ENCODE measurements around the gene HOXB3.

HOXB3 gene

DNA sequence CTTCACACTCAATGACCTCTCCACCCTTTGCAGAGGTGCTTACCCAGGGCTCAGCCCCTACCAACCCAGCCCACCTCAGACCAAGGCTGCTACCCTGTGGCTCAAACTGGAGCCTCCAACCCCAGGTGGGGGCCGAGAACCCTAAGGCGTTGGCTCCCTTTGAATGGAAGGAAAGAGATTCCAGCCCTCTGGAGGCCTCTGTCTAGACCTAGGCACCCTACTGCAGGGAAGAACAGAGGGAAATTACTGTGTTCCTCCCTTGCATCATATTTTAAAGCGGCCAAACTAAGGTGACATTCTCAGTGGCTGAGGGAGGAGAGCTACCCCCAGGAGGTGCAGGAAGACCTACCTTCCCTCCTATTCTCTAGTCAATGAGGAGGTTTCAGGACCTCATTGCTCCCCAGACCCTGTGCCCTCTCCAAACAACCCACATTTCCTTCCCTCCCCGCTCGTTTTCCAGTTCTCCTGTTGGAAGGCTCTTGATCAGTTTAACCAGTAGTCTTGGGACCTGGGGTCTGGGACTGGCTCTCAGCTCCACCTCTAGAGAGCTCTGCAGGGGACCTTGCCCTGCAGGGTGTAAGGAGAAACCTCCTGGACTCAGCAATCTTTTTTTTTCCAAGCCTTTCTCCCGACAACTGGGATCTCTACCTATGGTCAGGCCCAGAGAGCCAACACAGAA is 30.6 kb upstream of the HOXB3 start:
- no peak for DNase-seq
- Mint-ChIP-seq H3K4me3 (no peak overlapping the region), H3K36me3 (peaks cover 4% of the 10 kb centered on the region), H3K27me3 (peaks cover 100% of the 10 kb centered on the region), H3K27ac (no peak overlapping the region), H3K9me3 (no peaks in the 10 kb centered on the region), H3K4me1 (peaks cover 35% of the 10 kb centered on the region)
- CTCF ChIA-PET, result interaction anchor here (1.3 kb wide), 1 partner anchor 12 kb away, joined by 5 read pairs; no protein-coding TSS in a partner anchor

GRCh38 chr17:48619826-48620449 is 29.9 kb upstream of the HOXB3 start:
- peaks cover 100% of the 10 kb centered on the region for H3K27me3 Mint-ChIP-seq
- CTCF ChIA-PET, result interaction anchor here (2.4 kb wide), 1 partner anchor 485 kb away, joined by 8 read pairs; no protein-coding TSS in a partner anchor
- peaks cover 4% of the 10 kb centered on the region for H3K36me3 Mint-ChIP-seq
- no peaks in the 10 kb centered on the region for H3K9me3 Mint-ChIP-seq
- no peak for DNase-seq
- peaks cover 30% of the 10 kb centered on the region for H3K4me1 Mint-ChIP-seq
- H3K4me3 Mint-ChIP-seq, result no peak overlapping the region
- H3K27ac Mint-ChIP-seq, result peak overlapping the region; percentile 62

- Mint-ChIP-seq H3K4me3 (peak overlapping the region; percentile 41), H3K9me3 (no peaks in the 10 kb centered on the region), H3K36me3 (peaks cover 4% of the 10 kb centered on the region), H3K4me1 (peaks cover 35% of the 10 kb centered on the region), H3K27me3 (peaks cover 100% of the 10 kb centered on the region), H3K27ac (peak overlapping the region; percentile 80)
- CTCF ChIA-PET, result interaction anchor here (0.6 to 2.4 kb wide), 23 partner anchors 8 to 593 kb away, joined by 3 to 21 read pairs (median 4); partner anchors contain the start of gene HOXB5
- peak; percentile 87 for DNase-seq
These were observed 28.3 kb upstream of the HOXB3 start for GRCh38 chr17:48618256-48618896.

DNA sequence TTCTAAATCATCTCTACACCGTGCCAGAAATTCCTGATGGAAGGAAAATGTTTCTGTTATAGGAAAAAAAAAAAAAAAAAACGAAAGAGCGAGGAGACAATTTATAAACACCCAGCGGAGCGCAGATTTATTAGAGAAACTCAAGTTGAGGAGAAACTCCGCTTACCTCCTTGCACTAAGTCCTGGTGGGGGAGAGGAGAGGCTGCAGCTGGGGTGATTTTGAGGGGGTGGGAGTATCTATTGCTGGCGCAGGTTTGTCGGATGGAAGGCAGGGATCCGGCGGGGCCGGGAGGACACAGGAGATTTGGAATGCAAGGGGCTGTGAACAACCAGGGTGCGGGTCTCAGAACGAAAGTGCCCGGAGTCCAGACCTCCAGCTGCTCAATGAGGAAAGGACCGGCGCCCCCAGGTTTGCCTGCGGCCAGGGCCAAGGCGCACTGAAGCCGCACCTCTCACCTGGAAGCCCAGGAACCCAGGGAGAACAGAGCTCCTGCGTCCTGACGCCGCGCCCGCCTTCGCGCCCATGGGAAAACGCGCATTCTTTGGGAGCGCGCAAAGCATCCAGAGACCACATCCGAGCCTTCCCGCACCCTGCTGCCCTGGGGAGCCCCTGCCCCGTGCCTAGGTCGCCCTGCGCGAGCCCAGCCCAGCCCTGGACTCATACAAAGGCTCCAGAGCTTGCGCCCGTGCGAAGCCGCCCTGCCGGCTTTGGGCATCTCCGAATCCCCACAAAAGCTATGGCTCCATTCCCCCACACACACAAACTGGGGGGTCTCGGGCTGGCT is 27.6 kb upstream of the HOXB3 start:
- no peak for DNase-seq
- H3K4me3 Mint-ChIP-seq, result no peak overlapping the region
- CTCF ChIA-PET, result interaction anchor here (0.9 to 2.4 kb wide), 18 partner anchors 9 to 592 kb away, joined by 3 to 21 read pairs (median 5); partner anchors contain the start of gene HOXB5
- H3K27me3 Mint-ChIP-seq, result peaks cover 100% of the 10 kb centered on the region
- no peaks in the 10 kb centered on the region for H3K9me3 Mint-ChIP-seq
- peaks cover 40% of the 10 kb centered on the region for H3K4me1 Mint-ChIP-seq
- H3K36me3 Mint-ChIP-seq, result peaks cover 4% of the 10 kb centered on the region
- H3K27ac Mint-ChIP-seq, result peak overlapping the region; percentile 70

- CTCF ChIA-PET, result interaction anchor here (0.9 to 2.3 kb wide), 5 partner anchors 24 to 536 kb away, joined by 4 to 21 read pairs (median 6); partner anchors contain the start of gene HOXB5
- peak overlapping the region; percentile 42 for H3K27ac Mint-ChIP-seq
- no peak overlapping the region for H3K4me3 Mint-ChIP-seq
- peaks cover 4% of the 10 kb centered on the region for H3K36me3 Mint-ChIP-seq
- H3K9me3 Mint-ChIP-seq, result no peaks in the 10 kb centered on the region
- H3K27me3 Mint-ChIP-seq, result peaks cover 100% of the 10 kb centered on the region
- no peak for DNase-seq
- H3K4me1 Mint-ChIP-seq, result peaks cover 46% of the 10 kb centered on the region
These were observed 26.9 kb upstream of the HOXB3 start for GRCh38 chr17:48616717-48617470.

DNA sequence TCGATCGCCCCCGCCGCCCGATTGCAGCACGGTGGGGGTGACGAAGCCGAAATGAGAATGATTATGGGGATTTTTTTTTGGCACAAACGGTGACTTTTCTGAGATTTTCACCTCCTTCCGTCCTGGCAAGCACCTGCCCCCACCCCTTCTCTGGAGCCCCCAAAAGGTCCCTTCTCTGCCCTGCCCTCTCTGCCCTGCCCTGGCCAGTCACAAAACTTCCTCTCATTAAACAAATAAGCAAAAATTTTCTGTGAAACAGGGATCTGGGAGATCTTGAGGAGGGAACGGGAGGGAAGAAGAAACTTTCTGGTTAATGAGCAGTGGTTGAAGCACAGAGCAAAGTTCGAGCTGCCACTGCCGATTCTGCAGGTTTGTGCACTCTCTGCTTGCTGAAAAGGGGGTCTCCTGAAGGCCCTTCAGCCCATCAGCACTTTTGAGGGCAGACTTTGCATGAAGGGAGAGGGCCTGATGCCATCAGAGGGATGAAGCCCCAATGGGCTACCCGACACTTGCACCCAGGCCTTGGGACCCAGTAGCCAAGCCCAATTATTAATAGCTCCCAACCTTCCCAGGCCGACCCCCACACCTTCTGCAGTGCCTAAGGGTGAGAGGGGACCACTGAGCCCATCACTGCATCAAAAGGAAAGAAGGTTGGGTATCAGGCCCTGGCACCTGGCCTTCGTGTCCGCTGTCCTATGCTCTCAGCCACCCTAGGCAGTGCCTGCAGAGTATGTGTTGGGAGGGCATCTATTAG is 26.1 kb upstream of the HOXB3 start:
- H3K4me3 Mint-ChIP-seq, result no peak overlapping the region
- CTCF ChIA-PET, result interaction anchor here (2.8 kb wide), 1 partner anchor 10 kb away, joined by 11 read pairs; the partner anchor contains the start of gene HOXB9
- no peak for DNase-seq
- peaks cover 100% of the 10 kb centered on the region for H3K27me3 Mint-ChIP-seq
- peaks cover 4% of the 10 kb centered on the region for H3K36me3 Mint-ChIP-seq
- H3K9me3 Mint-ChIP-seq, result no peaks in the 10 kb centered on the region
- H3K27ac Mint-ChIP-seq, result peak overlapping the region; percentile 69
- peaks cover 53% of the 10 kb centered on the region for H3K4me1 Mint-ChIP-seq

GRCh38 chr17:48615047-48615962 is 25.3 kb upstream of the HOXB3 start, which contains the start of gene HOXB8:
Gene HOXB8 (minus strand): TSS chr17:48615292. CDS start chr17:48614704, 588 bp downstream.
- Mint-ChIP-seq H3K27ac (peak within 1 kb of the TSS; percentile 75), H3K4me1 (peaks cover 59% of the 10 kb centered on the region), H3K36me3 (peaks cover 4% of the 10 kb centered on the region), H3K4me3 (peak within 1 kb of the TSS; percentile 18), H3K27me3 (peaks cover 100% of the 10 kb centered on the region), H3K9me3 (no peaks in the 10 kb centered on the region)
- DNase-seq, result no peak
- CTCF ChIA-PET, result interaction anchor here (2.8 kb wide), 1 partner anchor 11 kb away, joined by 11 read pairs; the partner anchor contains the start of gene HOXB9

- Mint-ChIP-seq H3K36me3 (peaks cover 4% of the 10 kb centered on the region), H3K27ac (peak overlapping the region; percentile 75), H3K4me1 (peaks cover 58% of the 10 kb centered on the region), H3K9me3 (no peaks in the 10 kb centered on the region), H3K27me3 (peaks cover 100% of the 10 kb centered on the region), H3K4me3 (peak overlapping the region; percentile 18)
- CTCF ChIA-PET, result interaction anchor here (1.0 to 2.8 kb wide), 3 partner anchors 12 to 109 kb away, joined by 3 to 11 read pairs (median 4); partner anchors contain the start of genes HOXB9 and PRAC2
- peak; percentile 45 for DNase-seq
These were observed 24.0 kb upstream of the HOXB3 start for GRCh38 chr17:48613862-48614694.

DNA sequence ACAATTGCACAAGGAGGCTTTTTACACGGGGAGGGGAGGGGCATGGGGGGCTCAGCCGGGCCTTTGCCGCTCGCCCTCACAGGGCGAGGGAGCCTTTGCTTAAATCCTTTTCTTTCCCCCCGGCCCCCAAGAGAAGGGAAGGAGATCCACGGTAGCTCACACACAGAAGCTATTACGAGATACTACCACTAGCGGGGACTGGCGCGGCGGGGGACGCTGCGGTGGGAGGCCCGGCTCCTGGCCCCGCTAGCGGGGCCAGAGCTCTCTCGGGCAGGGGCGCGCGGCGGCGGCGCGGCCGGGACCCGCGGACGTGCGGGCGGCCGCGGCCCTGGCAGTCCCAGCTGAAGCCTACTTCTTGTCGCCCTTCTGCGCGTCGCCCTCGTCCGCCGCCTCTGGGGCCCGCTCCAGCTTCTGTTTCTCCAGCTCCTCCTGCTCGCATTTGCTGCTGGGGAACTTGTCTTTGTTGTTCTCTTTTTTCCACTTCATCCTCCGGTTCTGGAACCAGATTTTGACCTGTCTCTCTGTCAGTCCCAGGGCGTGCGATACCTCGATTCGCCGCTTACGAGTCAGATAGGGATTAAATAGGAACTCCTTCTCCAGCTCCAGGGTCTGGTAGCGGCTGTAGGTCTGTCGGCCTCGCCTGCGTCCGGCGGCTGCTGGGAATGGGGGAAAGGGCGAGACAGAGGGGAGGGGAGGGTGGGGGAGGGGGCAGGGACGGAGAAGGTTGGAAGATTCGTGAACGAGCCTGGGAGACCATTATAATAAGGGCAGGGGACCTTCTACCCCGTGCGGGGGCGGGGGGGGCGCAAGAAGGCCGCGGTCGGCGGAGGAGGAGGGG is 23.0 kb upstream of the HOXB3 start:
- peak; percentile 62 for DNase-seq

GRCh38 chr17:48612456-48612853 is 22.4 kb upstream of the HOXB3 start:
- Mint-ChIP-seq H3K9me3 (no peaks in the 10 kb centered on the region), H3K27ac (peak overlapping the region; percentile 66), H3K4me1 (peaks cover 45% of the 10 kb centered on the region), H3K4me3 (peak overlapping the region; percentile 57), H3K27me3 (peaks cover 100% of the 10 kb centered on the region), H3K36me3 (peaks cover 3% of the 10 kb centered on the region)
- CTCF ChIA-PET, result interaction anchor here (0.8 to 1.4 kb wide), 8 partner anchors 10 to 349 kb away, joined by 3 to 5 read pairs (median 4); partner anchors contain the start of gene HOXB5
- DNase-seq, result no peak

More for the DNA sequence above, 23.0 kb upstream of the HOXB3 start:
- H3K27ac Mint-ChIP-seq, result peak overlapping the region; percentile 75
- no peaks in the 10 kb centered on the region for H3K9me3 Mint-ChIP-seq
- peaks cover 100% of the 10 kb centered on the region for H3K27me3 Mint-ChIP-seq
- H3K4me3 Mint-ChIP-seq, result peak overlapping the region; percentile 61
- peaks cover 3% of the 10 kb centered on the region for H3K36me3 Mint-ChIP-seq
- CTCF ChIA-PET, result interaction anchor here (0.8 to 2.8 kb wide), 10 partner anchors 10 to 350 kb away, joined by 3 to 11 read pairs (median 4); partner anchors contain the start of genes HOXB5 and HOXB9
- H3K4me1 Mint-ChIP-seq, result peaks cover 48% of the 10 kb centered on the region
